LNCAP (cell line): ENCODE results near the gene SLC16A5.

Experiments
- CTCF ChIP-seq: fragments of 450-650 bp; IDR thresholded peaks from 2 replicates; pipeline ENCODE4 v1.5.1; 2017; ENCODE audit warnings: mild to moderate bottlenecking

The SLC16A5 gene

GRCh38 chr17:75094871-75095399 is 7.2 kb downstream of the SLC16A5 start:
- TF ChIP-seq CTCF, result no peak

GRCh38 chr17:75096082-75096625 is 8.4 kb downstream of the SLC16A5 start:
- TF ChIP-seq CTCF, result no peak

GRCh38 chr17:75097865-75098264 is 10.1 kb downstream of the SLC16A5 start:
- no peak for TF ChIP-seq CTCF

- no peak for TF ChIP-seq CTCF
Observed at GRCh38 chr17:75098861-75099260, 11.1 kb downstream of the SLC16A5 start.

GRCh38 chr17:75099881-75100595 is 12.3 kb downstream of the SLC16A5 start:
- TF ChIP-seq CTCF, result no peak

GRCh38 chr17:75102385-75102821 is 14.6 kb downstream of the SLC16A5 start:
- no peak for TF ChIP-seq CTCF

- no peak for TF ChIP-seq CTCF
Observed at GRCh38 chr17:75103601-75104554, 16.1 kb downstream of the SLC16A5 start.
